SK-N-SH (cell line): ENCODE data around the gene FBN2.

Experiments used
- CHD2 ChIP-seq: fragments of 150-350 bp; IDR thresholded peaks from 2 replicates; pipeline ENCODE4 v1.6.1; 2018; ENCODE audit warnings: low read length; ENCODE audit not compliant: partially characterized antibody
- ELF1 ChIP-seq: IDR thresholded peaks from 2 replicates; pipeline ENCODE4 v1.4.0; 2012
- EP300 ChIP-seq, 2 experiments: IDR thresholded peaks; 2 replicates each; pipeline versions ENCODE4 v1.4.0 to v1.6.1; 2012; ENCODE audit warnings: borderline replicate concordance in 1 of 2, low read depth in 1 of 2, low read length in 1 of 2
- GABPA ChIP-seq: IDR thresholded peaks from 2 replicates; pipeline ENCODE4 v1.4.0; 2012; ENCODE audit warnings: low read depth, mild to moderate bottlenecking
- JUND ChIP-seq: IDR thresholded peaks from 2 replicates; pipeline ENCODE4 v1.4.0; 2012
- POLR2AphosphoS5 ChIP-seq: IDR thresholded peaks from 2 replicates; pipeline ENCODE4 v1.6.1; 2012; ENCODE audit warnings: low read depth, low read length
- TCF12 ChIP-seq: IDR thresholded peaks from 2 replicates; pipeline ENCODE4 v1.4.0; 2012
- USF2 ChIP-seq: fragments of 150-350 bp; IDR thresholded peaks from 2 replicates; pipeline ENCODE4 v1.6.1; 2017; ENCODE audit warnings: antibody characterized with exemption, low read length, low read depth, borderline replicate concordance
- YY1 ChIP-seq: IDR thresholded peaks from 2 replicates; pipeline ENCODE4 v1.4.0; 2012; ENCODE audit warnings: low read depth, mild to moderate bottlenecking
- TF ChIP-seq, protein P1 (sequence below): fragments of 200-600 bp; sonication (generic); IDR thresholded peaks from 2 replicates; pipeline ENCODE4 v1.6.1; 2017; ENCODE audit warnings: antibody characterized with exemption, mild to moderate bottlenecking, moderate library complexity
- TF ChIP-seq, protein P2 (sequence below): IDR thresholded peaks from 2 replicates; pipeline ENCODE4 v1.6.1; 2012; ENCODE audit warnings: mild to moderate bottlenecking, low read depth, low read length, moderate library complexity

DNA sequence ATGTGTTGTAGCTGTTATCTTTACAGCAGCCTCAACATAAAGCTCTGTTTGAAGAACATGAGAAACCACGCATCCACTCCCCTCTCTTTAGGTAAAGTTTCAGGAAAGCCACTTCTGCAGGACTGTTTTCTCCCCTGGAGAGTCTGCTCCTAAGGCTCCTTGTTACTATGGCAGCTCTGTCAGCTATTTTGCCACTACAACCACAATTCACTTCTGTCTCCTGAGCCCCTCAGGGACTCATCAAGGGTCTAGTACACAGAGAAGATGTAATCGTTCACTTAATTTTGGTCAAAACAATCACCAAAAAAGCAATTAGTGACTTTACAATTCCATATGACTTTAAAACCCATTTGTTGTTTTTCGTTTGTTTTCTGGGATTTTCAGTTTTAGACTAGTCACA lies 157.7 kb downstream of the FBN2 start:
- TF ChIP-seq EP300 (IDR thresholded peaks at IDR 0.05; ENCODE audit: borderline replicate concordance in 1 of 2, low read depth in 1 of 2, low read length in 1 of 2) (no peak), YY1 (no peak), TCF12 (no peak), CHD2 (no peak), GABPA (no peak), JUND (no peak), ELF1 (no peak), POLR2AphosphoS5 (no peak), USF2 (no peak)
- TF ChIP-seq, protein P1, sequence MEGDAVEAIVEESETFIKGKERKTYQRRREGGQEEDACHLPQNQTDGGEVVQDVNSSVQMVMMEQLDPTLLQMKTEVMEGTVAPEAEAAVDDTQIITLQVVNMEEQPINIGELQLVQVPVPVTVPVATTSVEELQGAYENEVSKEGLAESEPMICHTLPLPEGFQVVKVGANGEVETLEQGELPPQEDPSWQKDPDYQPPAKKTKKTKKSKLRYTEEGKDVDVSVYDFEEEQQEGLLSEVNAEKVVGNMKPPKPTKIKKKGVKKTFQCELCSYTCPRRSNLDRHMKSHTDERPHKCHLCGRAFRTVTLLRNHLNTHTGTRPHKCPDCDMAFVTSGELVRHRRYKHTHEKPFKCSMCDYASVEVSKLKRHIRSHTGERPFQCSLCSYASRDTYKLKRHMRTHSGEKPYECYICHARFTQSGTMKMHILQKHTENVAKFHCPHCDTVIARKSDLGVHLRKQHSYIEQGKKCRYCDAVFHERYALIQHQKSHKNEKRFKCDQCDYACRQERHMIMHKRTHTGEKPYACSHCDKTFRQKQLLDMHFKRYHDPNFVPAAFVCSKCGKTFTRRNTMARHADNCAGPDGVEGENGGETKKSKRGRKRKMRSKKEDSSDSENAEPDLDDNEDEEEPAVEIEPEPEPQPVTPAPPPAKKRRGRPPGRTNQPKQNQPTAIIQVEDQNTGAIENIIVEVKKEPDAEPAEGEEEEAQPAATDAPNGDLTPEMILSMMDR = no peak
- TF ChIP-seq, protein P2, sequence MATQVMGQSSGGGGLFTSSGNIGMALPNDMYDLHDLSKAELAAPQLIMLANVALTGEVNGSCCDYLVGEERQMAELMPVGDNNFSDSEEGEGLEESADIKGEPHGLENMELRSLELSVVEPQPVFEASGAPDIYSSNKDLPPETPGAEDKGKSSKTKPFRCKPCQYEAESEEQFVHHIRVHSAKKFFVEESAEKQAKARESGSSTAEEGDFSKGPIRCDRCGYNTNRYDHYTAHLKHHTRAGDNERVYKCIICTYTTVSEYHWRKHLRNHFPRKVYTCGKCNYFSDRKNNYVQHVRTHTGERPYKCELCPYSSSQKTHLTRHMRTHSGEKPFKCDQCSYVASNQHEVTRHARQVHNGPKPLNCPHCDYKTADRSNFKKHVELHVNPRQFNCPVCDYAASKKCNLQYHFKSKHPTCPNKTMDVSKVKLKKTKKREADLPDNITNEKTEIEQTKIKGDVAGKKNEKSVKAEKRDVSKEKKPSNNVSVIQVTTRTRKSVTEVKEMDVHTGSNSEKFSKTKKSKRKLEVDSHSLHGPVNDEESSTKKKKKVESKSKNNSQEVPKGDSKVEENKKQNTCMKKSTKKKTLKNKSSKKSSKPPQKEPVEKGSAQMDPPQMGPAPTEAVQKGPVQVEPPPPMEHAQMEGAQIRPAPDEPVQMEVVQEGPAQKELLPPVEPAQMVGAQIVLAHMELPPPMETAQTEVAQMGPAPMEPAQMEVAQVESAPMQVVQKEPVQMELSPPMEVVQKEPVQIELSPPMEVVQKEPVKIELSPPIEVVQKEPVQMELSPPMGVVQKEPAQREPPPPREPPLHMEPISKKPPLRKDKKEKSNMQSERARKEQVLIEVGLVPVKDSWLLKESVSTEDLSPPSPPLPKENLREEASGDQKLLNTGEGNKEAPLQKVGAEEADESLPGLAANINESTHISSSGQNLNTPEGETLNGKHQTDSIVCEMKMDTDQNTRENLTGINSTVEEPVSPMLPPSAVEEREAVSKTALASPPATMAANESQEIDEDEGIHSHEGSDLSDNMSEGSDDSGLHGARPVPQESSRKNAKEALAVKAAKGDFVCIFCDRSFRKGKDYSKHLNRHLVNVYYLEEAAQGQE = no peak
